GM23338 (cell line): Measurements from ENCODE around the gene AHI1. TPM values are rescaled to one million over a fixed set of nuclear protein-coding genes. Genes with fewer than 3 reads are reported as not detected.

ENCODE experiments used
- ATAC-seq: fragments of 200-7000 bp; cut with Tn5 transposase; 3 replicates; pipeline ENCODE4 v1.9.1; 2020
- DNase-seq: peaks from one replicate; pipeline ENCODE4 v3.0.0-alpha.2; 2015; ENCODE audit warnings: low spot score
- H2AFZ ChIP-seq: fragments of 200-600 bp; sonication (generic); 2 replicates; pipeline ENCODE4 v1.8.0; 2016; ENCODE audit warnings: antibody characterized with exemption, mild to moderate bottlenecking, moderate library complexity
- H3F3A ChIP-seq: fragments of 200-600 bp; sonication (generic); replicated peaks from 2 replicates; pipeline ENCODE4 v1.8.0; 2017; ENCODE audit warnings: antibody characterized with exemption, mixed run types, low read depth
- H3K27ac ChIP-seq: fragments of 200-600 bp; sonication (generic); 2 replicates; pipeline ENCODE4 v1.6.1; 2016; ENCODE audit warnings: low read depth
- H3K27me3 ChIP-seq: fragments of 200-600 bp; sonication (generic); 2 replicates; pipeline ENCODE4 v1.8.0; 2016; ENCODE audit warnings: mild to moderate bottlenecking, mixed run types, moderate library complexity; ENCODE audit not compliant: insufficient read depth
- H3K36me3 ChIP-seq: fragments of 200-600 bp; sonication (generic); 2 replicates; pipeline ENCODE4 v1.8.0; 2016; ENCODE audit warnings: mild to moderate bottlenecking; ENCODE audit not compliant: insufficient read depth
- H3K4me1 ChIP-seq: fragments of 200-600 bp; sonication (generic); 2 replicates; pipeline ENCODE4 v1.8.0; 2016; ENCODE audit warnings: mild to moderate bottlenecking, moderate library complexity; ENCODE audit not compliant: insufficient read depth
- H3K4me2 ChIP-seq: fragments of 200-600 bp; sonication (generic); 2 replicates; pipeline ENCODE4 v1.7.1; 2017; ENCODE audit warnings: mixed run types
- H3K4me3 ChIP-seq: fragments of 200-600 bp; sonication (generic); 2 replicates; pipeline ENCODE4 v1.6.1; 2016; ENCODE audit warnings: mixed run types
- H3K79me2 ChIP-seq: fragments of 200-600 bp; sonication (generic); replicated peaks from 2 replicates; pipeline ENCODE4 v1.8.0; 2017; ENCODE audit warnings: mild to moderate bottlenecking; ENCODE audit not compliant: insufficient read depth
- H3K9me2 ChIP-seq: fragments of 200-600 bp; sonication (generic); 2 replicates; pipeline ENCODE4 v1.8.0; 2017; ENCODE audit not compliant: insufficient read depth
- H4K20me1 ChIP-seq: fragments of 200-600 bp; sonication (generic); replicated peaks from 2 replicates; pipeline ENCODE4 v1.8.0; 2017; ENCODE audit warnings: mild to moderate bottlenecking; ENCODE audit not compliant: insufficient read depth
- H3K27ac Mint-ChIP-seq: 2 replicates; pipeline ENCODE4 v1.8.0; 2020; ENCODE audit warnings: inconsistent platforms, mild to moderate bottlenecking, moderate library complexity, mixed read lengths
- H3K27me3 Mint-ChIP-seq: 3 replicates; pipeline ENCODE4 v1.8.0; 2022; ENCODE audit warnings: low read depth, mild to moderate bottlenecking, moderate library complexity, mixed read lengths, inconsistent platforms; ENCODE audit not compliant: insufficient read depth, poor library complexity
- H3K36me3 Mint-ChIP-seq: 3 replicates; pipeline ENCODE4 v1.8.0; 2021; ENCODE audit warnings: low read depth, mild to moderate bottlenecking, inconsistent platforms, moderate library complexity, mixed read lengths
- H3K4me1 Mint-ChIP-seq: 3 replicates; pipeline ENCODE4 v1.8.0; 2020; ENCODE audit warnings: mild to moderate bottlenecking, inconsistent platforms, mixed read lengths
- H3K4me3 Mint-ChIP-seq: 3 replicates; pipeline ENCODE4 v1.8.0; 2021; ENCODE audit warnings: moderate library complexity, mild to moderate bottlenecking, inconsistent platforms, mixed read lengths
- H3K9me3 Mint-ChIP-seq: 3 replicates; pipeline ENCODE4 v1.8.0; 2020; ENCODE audit warnings: moderate library complexity, mild to moderate bottlenecking, inconsistent platforms, mixed read lengths
- CREB1 ChIP-seq: fragments of 250-450 bp; sonication (Bioruptor Pico); IDR thresholded peaks from 2 replicates; pipeline ENCODE4 v1.5.0; 2020; ENCODE audit warnings: low read depth, mild to moderate bottlenecking, moderate library complexity
- ETS1 ChIP-seq: IDR thresholded peaks from 2 replicates; pipeline ENCODE4 v1.6.1; 2016; ENCODE audit warnings: antibody characterized with exemption
- EZH2phosphoT487 ChIP-seq: fragments of 200-600 bp; sonication (generic); IDR thresholded peaks from one replicate; pipeline ENCODE4 v1.8.1; 2018; ENCODE audit warnings: antibody characterized with exemption; ENCODE audit not compliant: unreplicated experiment
- JUNB ChIP-seq: IDR thresholded peaks from one replicate; pipeline ENCODE4 v1.6.1; 2016; ENCODE audit warnings: antibody characterized with exemption; ENCODE audit not compliant: unreplicated experiment
- NANOG ChIP-seq: IDR thresholded peaks from 2 replicates; pipeline ENCODE4 v1.6.1; 2016; ENCODE audit warnings: antibody characterized with exemption, borderline replicate concordance
- POLR2AphosphoS5 ChIP-seq: IDR thresholded peaks from 2 replicates; pipeline ENCODE4 v1.6.1; 2016; ENCODE audit warnings: antibody characterized with exemption, low read depth
- STAT1 ChIP-seq: IDR thresholded peaks from one replicate; pipeline ENCODE4 v1.6.1; 2016; ENCODE audit warnings: antibody characterized with exemption; ENCODE audit not compliant: unreplicated experiment
- ZNF114 ChIP-seq: fragments of 250-450 bp; sonication (Bioruptor Pico); IDR thresholded peaks from 2 replicates; pipeline ENCODE4 v1.5.0; 2020; ENCODE audit warnings: mild to moderate bottlenecking, moderate library complexity
- polyA plus RNA-seq: library from polyadenylated mRNA; unstranded; fragments of >200 nt; fragmentation: Nextera tagmentation; extraction: Ambion mirVana; gene quantifications from 2 replicates; pipeline ENCODE4 v1.2.1, GENCODE V29; 2016
- total RNA-seq: library from RNA; depleted of rRNA; stranded (reverse); fragments of >200 nt; shearing (Covaris generic); gene quantifications from 2 replicates; pipeline ENCODE4 v1.2.3, GENCODE V29; 2014
- TF ChIP-seq, protein P1 (sequence below), 2 experiments: fragments of 200-600 bp in 1 of 2; sonication (generic) in 1 of 2; conservative IDR thresholded peaks; 2 replicates each; pipeline versions ENCODE4 v1.5.1 to v1.6.1; 2016 to 2017; ENCODE audit warnings: antibody characterized with exemption in 2 of 2, low read depth in 2 of 2, mild to moderate bottlenecking in 2 of 2, moderate library complexity in 1 of 2
- TF ChIP-seq, protein P2 (sequence below): IDR thresholded peaks from one replicate; pipeline ENCODE4 v1.6.1; 2018; ENCODE audit warnings: antibody characterized with exemption; ENCODE audit not compliant: unreplicated experiment

AHI1 gene
- total and polyA plus RNA-seq, 2 experiments from 2014 or later: 19.8 to 72.9 TPM

DNA sequence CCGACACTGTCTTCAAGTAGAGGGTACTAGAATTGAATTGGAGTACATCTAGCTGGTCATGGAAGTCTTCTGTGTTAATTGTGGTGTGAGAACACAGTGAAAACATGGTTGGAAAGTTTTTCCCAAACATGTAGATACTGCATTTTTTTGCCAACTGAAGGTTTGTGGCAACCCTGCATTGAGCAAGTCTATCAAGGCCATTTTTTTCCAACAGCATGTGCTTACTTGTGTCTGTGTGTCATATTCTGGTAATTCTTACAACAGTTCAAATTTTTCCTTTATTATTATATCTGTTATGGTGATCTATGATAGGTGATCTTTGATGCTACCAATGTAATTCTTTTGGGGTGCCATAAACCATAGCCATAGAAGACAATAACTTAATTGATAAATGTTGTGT is 169.4 kb downstream of the AHI1 start:
- ATAC-seq (no peak), DNase-seq (no peak)
- no peaks in the 10 kb centered on the region for H3K79me2 ChIP-seq
- H3F3A ChIP-seq: no peaks in the 10 kb centered on the region
- H3K4me1 ChIP-seq: 0 out of 2 replicates have a peak, but pooled peaks cover under 1% of the 10 kb centered on the region
- H3K9me2 ChIP-seq: no peaks in the 10 kb centered on the region
- Mint-ChIP-seq H3K9me3 (no peaks in the 10 kb centered on the region), H3K27ac (no peak overlapping the region), H3K4me1 (peaks cover 3% of the 10 kb centered on the region; the same call in 2 of the 3 replicates), H3K27me3 (no peaks in the 10 kb centered on the region), H3K4me3 (no peak overlapping the region), H3K36me3 (no peaks in the 10 kb centered on the region)
- no peak for TF ChIP-seq JUNB
- TF ChIP-seq ETS1: no peak
- TF ChIP-seq POLR2AphosphoS5: no peak
- H3K36me3 ChIP-seq: no peaks in the 10 kb centered on the region
- H2AFZ ChIP-seq: no peak overlapping the region
- H4K20me1 ChIP-seq: no peaks in the 10 kb centered on the region
- no peak overlapping the region for H3K27ac ChIP-seq
- no peak overlapping the region for H3K4me3 ChIP-seq
- no peaks in the 10 kb centered on the region for H3K27me3 ChIP-seq
- H3K4me2 ChIP-seq: no peak overlapping the region

- no peaks in the 10 kb centered on the region for H3K27me3 Mint-ChIP-seq
- H3K4me3 Mint-ChIP-seq: no peak overlapping the region
- H3K27ac Mint-ChIP-seq: 0 out of 2 replicates have a peak overlapping the region, but pooled peaks have one; percentile 10
- no peak overlapping the region for H2AFZ ChIP-seq
- no peak overlapping the region for H3K4me3 ChIP-seq
- no peaks in the 10 kb centered on the region for H3K27me3 ChIP-seq
- DNase-seq (no peak), ATAC-seq (no peak)
- no peaks in the 10 kb centered on the region for H3K9me3 Mint-ChIP-seq
- H4K20me1 ChIP-seq: no peaks in the 10 kb centered on the region
- H3K27ac ChIP-seq: peak overlapping the region; percentile 27; the same call in 1 of the 2 replicates
- H3K4me2 ChIP-seq: no peak overlapping the region
- H3K79me2 ChIP-seq: no peaks in the 10 kb centered on the region
- peaks cover 14% of the 10 kb centered on the region; the same call in 2 of the 3 replicates for H3K4me1 Mint-ChIP-seq
- no peaks in the 10 kb centered on the region for H3F3A ChIP-seq
- no peak for TF ChIP-seq EZH2phosphoT487
- H3K4me1 ChIP-seq: peaks cover 8% of the 10 kb centered on the region; the same call in 1 of the 2 replicates
- H3K36me3 ChIP-seq: no peaks in the 10 kb centered on the region
- H3K9me2 ChIP-seq: no peaks in the 10 kb centered on the region
- no peaks in the 10 kb centered on the region for H3K36me3 Mint-ChIP-seq
Observed at GRCh38 chr6:135325624-135326424, 171.7 kb downstream of the AHI1 start.

- Histone ChIP-seq H3K9me2 (no peaks in the 10 kb centered on the region), H3K79me2 (no peaks in the 10 kb centered on the region), H3K4me3 (no peak overlapping the region), H3K36me3 (no peaks in the 10 kb centered on the region), H3K27ac (no peak overlapping the region), H3K27me3 (no peaks in the 10 kb centered on the region), H3F3A (no peaks in the 10 kb centered on the region), H2AFZ (no peak overlapping the region), H4K20me1 (no peaks in the 10 kb centered on the region), H3K4me1 (peaks cover 8% of the 10 kb centered on the region; the same call in 1 of the 2 replicates), H3K4me2 (no peak overlapping the region)
- Mint-ChIP-seq H3K36me3 (no peaks in the 10 kb centered on the region), H3K27ac (no peak overlapping the region), H3K4me1 (peaks cover 14% of the 10 kb centered on the region; the same call in 2 of the 3 replicates), H3K9me3 (no peaks in the 10 kb centered on the region), H3K27me3 (no peaks in the 10 kb centered on the region), H3K4me3 (no peak overlapping the region)
- ATAC-seq: no peak
- DNase-seq: no peak
- TF ChIP-seq CREB1 (CRISPR knock-in tag) (no peak), NANOG (no peak), ZNF114 (CRISPR knock-in tag) (no peak), STAT1 (no peak)
- TF ChIP-seq, protein P1, sequence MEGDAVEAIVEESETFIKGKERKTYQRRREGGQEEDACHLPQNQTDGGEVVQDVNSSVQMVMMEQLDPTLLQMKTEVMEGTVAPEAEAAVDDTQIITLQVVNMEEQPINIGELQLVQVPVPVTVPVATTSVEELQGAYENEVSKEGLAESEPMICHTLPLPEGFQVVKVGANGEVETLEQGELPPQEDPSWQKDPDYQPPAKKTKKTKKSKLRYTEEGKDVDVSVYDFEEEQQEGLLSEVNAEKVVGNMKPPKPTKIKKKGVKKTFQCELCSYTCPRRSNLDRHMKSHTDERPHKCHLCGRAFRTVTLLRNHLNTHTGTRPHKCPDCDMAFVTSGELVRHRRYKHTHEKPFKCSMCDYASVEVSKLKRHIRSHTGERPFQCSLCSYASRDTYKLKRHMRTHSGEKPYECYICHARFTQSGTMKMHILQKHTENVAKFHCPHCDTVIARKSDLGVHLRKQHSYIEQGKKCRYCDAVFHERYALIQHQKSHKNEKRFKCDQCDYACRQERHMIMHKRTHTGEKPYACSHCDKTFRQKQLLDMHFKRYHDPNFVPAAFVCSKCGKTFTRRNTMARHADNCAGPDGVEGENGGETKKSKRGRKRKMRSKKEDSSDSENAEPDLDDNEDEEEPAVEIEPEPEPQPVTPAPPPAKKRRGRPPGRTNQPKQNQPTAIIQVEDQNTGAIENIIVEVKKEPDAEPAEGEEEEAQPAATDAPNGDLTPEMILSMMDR (conservative IDR thresholded peaks at IDR 0.05; ENCODE audit: low read depth in 2 of 2): no peak
- TF ChIP-seq, protein P2, sequence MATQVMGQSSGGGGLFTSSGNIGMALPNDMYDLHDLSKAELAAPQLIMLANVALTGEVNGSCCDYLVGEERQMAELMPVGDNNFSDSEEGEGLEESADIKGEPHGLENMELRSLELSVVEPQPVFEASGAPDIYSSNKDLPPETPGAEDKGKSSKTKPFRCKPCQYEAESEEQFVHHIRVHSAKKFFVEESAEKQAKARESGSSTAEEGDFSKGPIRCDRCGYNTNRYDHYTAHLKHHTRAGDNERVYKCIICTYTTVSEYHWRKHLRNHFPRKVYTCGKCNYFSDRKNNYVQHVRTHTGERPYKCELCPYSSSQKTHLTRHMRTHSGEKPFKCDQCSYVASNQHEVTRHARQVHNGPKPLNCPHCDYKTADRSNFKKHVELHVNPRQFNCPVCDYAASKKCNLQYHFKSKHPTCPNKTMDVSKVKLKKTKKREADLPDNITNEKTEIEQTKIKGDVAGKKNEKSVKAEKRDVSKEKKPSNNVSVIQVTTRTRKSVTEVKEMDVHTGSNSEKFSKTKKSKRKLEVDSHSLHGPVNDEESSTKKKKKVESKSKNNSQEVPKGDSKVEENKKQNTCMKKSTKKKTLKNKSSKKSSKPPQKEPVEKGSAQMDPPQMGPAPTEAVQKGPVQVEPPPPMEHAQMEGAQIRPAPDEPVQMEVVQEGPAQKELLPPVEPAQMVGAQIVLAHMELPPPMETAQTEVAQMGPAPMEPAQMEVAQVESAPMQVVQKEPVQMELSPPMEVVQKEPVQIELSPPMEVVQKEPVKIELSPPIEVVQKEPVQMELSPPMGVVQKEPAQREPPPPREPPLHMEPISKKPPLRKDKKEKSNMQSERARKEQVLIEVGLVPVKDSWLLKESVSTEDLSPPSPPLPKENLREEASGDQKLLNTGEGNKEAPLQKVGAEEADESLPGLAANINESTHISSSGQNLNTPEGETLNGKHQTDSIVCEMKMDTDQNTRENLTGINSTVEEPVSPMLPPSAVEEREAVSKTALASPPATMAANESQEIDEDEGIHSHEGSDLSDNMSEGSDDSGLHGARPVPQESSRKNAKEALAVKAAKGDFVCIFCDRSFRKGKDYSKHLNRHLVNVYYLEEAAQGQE: no peak
Observed at GRCh38 chr6:135324531-135324930, 173.0 kb downstream of the AHI1 start.
